ENCODE results near the gene IFNGR1.

IFNGR1 gene

GRCh38 chr6:137173501-137173900, 45.7 kb downstream of the IFNGR1 start, which contains the start of gene IL22RA2:
IL22RA2 (minus strand) TSS chr6:137173644; CDS start chr6:137161749, 11,895 bp downstream.
- DNase-seq, result no peak

GRCh38 chr6:137172734-137173431, 46.3 kb downstream of the IFNGR1 start:
- DNase-seq, result no peak

DNA sequence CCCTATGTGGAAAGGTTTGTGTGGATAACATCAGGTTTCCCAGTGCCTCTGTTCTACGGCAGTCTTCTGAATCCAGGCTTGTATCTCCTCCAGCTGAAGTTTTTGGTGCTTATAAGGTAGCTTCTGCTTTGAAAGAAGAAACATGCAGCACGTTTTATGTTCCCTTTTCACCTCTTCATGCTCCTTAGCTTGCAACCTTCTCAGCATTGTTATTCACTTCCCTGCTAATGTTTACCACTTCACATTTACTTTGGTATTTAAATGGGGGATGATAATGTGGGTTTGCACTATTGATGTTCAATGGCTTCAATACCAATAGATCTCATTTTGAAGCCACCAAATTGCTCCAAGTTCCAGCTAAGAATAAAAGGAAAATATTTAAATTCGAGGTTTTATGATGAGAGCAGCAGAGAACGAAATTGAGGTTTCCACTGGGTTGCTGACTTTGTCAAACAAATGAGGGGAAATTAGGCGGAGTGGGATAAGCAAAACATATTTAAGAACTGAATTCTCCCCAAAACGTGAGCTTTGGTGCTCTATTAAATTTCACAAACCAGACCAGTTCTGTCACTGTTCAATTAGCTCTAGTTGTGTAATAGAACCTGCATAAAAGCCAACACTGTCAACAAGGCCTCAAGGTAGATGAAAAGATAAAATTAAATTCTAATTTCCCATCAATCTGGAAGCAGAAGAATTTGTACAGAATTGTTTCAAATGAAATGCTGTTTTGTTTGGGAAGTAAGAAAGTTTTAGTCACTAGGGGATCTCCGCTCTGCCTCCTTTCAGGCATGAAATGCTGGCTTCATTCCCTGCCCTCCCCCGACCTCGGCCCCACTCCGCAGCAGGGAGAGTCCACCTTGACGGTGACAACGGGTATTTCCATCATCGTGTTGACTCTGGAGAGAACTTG, 47.1 kb downstream of the IFNGR1 start:
- DNase-seq, result no peak

DNA sequence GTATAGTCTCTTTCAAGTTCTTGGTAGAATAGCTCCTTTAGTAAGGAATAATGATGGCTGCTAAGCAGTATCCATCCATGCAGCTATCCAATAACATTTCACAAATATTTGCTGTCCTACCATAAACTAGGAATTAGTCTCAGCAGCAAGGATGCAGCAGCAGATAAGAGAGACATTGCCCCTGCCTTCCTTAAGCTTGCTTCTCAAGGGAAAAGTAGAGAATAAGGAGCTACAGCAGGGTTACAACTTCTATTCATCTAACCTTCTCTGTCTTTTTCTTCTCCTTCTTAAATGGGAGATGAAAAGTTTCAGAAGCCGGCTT, 48.2 kb downstream of the IFNGR1 start:
- no peak for DNase-seq

DNA sequence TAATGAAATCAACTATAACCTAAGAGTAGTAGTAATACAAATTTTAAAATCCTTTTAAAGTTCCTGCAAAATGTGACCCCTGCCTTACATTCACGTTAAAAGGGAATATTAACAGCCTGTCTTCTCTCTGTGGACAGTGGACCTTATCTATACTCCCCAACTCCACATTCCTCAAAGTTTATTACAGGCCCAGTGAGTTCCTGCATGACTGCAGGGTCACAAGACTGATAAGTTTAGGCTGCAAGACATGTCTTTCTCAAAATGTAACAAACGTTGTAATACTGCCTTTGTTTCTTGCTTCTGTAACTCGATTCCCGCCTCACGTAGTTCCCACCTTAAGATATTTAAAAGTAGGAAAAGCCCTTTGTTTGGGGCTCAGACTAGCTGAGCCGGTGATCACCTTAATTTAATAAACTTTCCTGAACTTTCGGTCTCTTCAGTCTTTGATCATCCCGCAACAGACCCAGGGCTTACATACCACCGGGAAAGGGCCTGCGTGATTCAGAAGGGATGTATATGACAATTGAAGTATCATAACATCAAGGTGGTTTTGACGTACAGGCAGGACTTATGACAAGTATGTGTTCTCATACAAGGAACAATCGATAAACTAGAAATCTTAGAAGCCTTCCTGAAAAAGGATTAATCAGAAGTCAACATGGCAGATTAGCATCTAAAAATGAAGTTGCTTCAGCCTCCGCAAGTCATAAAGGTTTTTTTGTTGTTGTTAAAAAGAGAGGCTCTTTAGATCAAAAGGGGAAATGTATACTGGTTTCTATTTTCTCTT, 48.7 kb downstream of the IFNGR1 start:
- no peak for DNase-seq

DNA sequence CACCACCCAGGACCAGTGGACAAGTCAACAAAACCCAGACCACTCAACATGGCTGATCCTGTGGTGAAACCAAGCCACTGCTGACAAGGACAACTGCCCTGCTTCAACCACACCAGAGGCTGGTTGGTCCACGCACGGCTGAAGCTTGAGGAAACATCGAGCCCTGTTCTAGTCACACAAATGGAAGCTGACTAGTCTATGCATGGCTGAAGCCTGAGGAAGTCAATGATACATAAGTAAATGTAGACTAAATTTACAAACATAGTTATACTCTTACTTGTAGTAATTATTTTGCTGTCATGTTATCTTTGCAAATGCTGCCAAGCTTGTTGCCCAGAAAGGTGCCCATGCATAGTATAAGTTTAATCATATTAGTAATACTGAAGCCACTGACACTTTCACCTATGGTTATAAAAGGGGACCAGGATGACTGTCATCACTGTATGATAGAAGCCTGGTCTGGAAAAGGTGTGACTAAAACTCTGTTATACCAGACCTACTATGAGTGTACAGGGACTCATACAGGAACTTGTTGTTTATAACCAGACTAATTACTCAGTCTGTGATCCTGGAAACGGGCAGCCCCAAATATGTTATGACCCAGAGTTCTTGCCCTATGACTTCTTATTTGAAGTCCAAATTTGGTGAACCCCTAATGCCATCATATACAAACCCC, 51.3 kb downstream of the IFNGR1 start:
- DNase-seq, result no peak

DNA sequence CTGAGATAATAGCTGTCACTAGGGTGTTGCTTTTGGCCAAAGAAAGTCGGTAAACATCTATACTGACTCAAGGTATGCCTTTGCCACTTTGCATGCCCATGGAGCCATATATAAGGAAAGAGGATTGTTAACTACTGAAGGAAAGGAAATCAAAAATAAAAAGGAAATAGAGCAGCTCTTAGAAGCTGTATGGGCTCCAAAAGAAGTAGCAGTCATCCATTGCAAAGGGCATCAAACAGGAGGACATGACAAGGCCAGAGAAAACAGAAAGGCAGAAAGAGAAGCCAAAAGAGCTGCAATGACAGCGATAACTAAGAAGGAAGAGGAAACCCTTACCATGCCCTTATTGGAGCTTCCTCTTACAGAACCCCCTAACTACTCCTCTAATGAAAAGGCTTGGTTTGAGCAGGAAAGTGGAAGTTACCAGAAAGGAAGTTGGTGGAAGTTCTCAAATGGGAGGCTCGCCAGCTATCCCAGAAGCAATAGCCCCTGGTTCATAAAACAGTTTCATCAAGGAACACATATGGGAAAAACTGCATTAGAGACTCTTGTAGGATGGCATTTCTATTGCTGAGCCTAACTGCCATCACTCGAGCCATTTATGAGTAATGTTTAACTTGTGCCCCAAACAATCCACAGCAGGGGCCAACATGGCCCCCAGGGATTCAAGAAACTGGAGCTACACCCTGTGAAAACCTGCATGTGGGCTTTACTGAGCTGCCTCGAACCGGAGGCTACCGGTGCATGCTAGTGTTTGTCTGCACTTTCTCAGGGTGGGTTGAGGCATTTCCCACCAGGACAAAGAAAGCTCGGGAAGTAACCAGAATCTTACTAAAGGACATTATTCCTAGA, 52.7 kb downstream of the IFNGR1 start:
- no peak for DNase-seq

DNA sequence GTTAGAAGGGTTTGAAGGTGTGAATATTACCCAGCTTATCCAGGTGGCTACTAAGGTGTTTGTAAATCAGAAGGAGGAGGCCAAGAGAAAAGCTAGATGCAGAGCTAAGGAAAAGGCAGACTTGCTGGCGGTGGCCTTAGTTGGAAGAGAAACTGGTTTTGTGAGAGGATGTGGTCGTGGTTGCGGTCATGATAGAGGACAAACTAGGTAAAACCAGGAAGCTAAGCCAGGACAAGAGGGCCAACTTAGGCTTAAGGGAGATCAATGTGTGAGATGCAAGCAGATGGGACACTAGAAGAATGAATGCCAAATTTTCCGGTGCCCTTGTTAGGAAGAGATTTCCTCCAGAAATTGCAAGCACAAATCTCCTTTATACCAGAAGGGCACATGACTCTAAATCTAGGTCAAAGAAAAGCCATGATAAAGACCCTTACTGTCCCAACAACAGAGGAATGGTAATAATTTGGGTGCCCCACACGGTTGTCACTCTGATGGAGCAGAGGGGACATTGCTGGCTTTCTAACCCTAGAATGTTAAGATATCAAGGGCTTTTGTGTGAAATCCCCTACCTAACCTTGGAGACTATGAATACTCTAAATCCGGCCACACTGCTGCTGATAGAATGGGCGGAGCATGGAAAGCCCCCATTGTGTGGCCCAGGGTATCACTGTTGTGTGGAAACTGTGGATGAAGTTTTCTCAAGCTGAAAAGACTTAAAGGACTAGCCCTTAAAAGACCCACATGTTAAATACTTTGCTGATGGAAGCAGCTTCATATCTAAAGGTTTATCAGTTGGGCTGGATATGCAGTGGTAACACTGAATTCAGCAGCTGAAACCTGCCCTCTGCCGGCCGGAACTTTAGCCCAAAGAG, 53.6 kb downstream of the IFNGR1 start:
- DNase-seq, result peak; percentile 37

- DNase-seq, result no peak
Measured at GRCh38 chr6:137163732-137164318, 55.4 kb downstream of the IFNGR1 start.

- DNase-seq, result no peak
Measured at GRCh38 chr6:137162692-137163306, 56.4 kb downstream of the IFNGR1 start.

DNA sequence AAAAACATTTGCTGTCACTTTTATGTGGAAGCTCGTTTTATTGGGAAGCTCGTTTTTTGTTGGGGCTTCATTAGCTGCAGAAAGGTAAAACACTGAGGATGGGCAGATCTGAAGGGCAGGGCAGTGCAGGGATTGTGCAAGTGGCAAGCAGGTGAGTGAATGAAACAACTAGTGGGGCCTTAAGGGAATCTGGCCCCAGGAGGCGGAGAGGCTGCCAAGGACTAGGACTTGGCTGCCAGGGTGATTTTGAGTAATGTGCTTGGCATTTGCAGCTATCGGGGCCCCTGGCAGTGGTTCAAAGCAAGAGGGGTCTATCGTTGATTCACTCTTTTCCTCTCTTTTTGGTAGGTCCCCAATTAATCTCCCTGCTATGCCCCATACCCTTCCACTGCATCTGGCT, 57.2 kb downstream of the IFNGR1 start:
- no peak for DNase-seq

GRCh38 chr6:137160763-137161162, 58.4 kb downstream of the IFNGR1 start:
- no peak for DNase-seq

DNA sequence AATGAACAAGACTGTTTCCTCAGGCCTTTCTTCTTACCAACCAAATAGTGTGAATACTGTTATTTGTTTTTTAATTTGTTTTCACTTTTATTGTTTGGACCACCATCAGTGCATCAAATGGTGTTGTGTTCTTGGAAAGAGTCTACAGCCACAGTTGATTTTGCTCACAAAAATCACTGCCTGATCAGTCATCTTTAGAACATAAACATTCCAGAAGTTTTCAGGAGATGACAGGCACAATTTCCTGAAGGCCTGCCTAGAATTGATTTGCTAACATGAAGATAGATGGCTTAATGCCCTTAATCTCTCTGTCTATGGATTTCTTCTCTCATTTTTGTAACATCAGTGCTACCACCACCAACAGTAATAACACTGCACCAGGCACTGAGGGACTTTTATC, 59.3 kb downstream of the IFNGR1 start:
- no peak for DNase-seq

GRCh38 chr6:137157601-137158000, 61.6 kb downstream of the IFNGR1 start:
- no peak for DNase-seq

DNA sequence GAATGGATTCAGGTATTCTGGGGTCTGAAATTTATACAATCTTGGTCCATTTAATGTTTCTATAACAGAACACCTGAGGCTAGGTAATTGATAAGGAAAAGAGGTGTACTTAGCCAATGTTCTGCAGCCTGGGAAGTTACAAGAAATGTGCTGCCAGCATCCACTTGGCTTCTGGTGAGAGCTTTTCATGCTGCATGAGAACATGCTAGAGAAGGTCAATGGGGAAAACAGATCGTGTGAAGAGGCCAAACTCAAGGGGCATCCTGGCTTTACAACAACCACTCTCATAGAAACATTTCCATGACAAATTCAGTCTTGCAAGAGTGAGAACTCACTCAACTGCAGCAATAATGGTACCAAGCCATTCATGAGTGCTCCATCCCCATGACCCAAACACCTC, 62.5 kb downstream of the IFNGR1 start:
- DNase-seq, result no peak

DNA sequence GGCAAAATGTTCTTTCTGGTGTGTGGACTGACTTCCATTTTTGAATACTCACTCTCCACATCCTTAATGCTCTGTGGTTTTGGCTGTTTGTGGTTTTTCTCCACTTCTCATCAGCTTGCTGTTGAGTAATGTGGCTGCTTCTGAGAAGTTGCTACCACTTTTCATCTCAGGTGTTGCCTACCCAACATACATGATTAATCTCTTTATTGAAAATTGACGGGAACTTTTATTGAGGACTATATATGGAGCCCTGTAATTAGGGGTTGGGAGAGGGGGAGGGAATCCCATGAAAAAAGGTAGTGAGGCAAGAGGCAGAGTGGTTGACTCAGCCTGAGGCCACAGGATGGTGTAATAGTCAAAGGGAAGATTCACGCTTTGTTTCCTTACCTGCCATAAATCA, 63.4 kb downstream of the IFNGR1 start:
- no peak for DNase-seq

DNA sequence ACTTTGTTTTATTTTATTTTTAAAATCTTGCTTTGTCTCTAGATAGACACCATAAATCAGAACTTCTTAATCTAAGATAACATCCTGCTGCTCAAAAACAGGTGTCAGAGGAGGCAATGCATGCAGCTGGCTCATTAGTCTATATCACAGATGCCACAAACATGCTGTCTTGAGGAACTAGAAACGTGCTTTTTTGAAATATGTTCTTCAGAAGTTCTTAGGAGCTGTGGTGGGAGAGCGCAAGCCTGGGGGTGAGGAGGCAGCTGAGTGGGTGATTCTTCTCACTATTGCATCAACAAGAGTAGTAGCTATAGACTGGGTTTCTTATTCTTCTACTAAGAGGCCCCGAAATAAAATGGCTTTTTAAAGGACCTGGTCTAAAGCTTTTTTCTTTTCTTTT, 69.1 kb downstream of the IFNGR1 start:
- DNase-seq, result no peak

- DNase-seq, result no peak
Measured at GRCh38 chr6:137149035-137149393, 70.2 kb downstream of the IFNGR1 start.

DNA sequence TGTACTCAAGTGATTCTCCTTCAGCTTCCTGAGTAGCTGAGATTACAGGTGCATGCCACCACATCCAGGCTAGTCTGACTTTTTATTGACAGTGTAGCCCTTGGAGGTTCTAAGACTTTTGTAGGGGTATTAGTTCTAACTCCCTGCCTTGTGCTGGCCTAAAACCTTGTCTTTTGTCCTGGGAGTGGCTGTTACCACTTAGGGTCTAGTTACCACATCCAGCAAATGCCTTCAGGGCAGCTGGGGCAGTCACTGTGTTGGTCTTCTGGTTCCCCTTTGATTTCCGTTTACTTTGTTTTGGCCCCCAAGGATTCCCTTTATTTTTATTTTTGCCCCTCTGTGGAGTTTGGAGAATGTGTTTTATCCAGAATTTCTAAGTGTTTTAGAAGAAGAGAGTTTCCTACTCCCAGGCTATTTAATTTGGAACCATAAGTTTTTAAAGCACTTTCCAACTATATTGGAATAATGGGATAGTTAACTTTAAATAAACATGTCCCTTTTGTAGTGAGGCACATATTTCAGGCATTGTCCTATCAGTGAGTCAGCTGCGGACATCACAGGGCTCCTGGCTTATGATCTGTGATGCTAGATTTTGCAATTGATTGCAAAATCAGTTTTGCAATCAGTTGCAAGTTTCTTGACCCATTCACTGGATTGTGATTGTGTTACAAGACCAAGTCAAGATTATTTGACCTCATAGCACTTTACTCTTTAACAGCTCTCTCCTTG, 70.7 kb downstream of the IFNGR1 start:
- DNase-seq, result no peak
